Measurements from ENCODE around the gene TNFRSF1A.

The TNFRSF1A gene

GRCh38 chr12:6336889-6337853, 4.7 kb downstream of the TNFRSF1A start:
- DNase-seq = peak; percentile 92

- DNase-seq = peak; percentile 87 to 93
These were observed 5.6 kb downstream of the TNFRSF1A start for GRCh38 chr12:6336079-6336888.

GRCh38 chr12:6335451-6336078, 6.3 kb downstream of the TNFRSF1A start:
- peak; percentile 29 to 55 for DNase-seq

- no peak for DNase-seq
These were observed 6.9 kb downstream of the TNFRSF1A start for GRCh38 chr12:6334940-6335450.

- no peak for DNase-seq
These were observed 7.5 kb downstream of the TNFRSF1A start for GRCh38 chr12:6334359-6334758.

- DNase-seq = no peak
These were observed 8.3 kb downstream of the TNFRSF1A start for GRCh38 chr12:6333566-6333965.

- DNase-seq = no peak
These were observed 8.8 kb downstream of the TNFRSF1A start for GRCh38 chr12:6333029-6333428.

- peak in 1 of 2 experiments; percentile 26 for DNase-seq
These were observed 9.4 kb downstream of the TNFRSF1A start for GRCh38 chr12:6332459-6332858.

- DNase-seq = no peak
These were observed 10.7 kb downstream of the TNFRSF1A start for GRCh38 chr12:6330999-6331714.

GRCh38 chr12:6330192-6330591, 11.7 kb downstream of the TNFRSF1A start:
- no peak for DNase-seq

GRCh38 chr12:6329703-6330064, 12.2 kb downstream of the TNFRSF1A start:
- DNase-seq = no peak

GRCh38 chr12:6328945-6329702, 12.8 kb downstream of the TNFRSF1A start:
- no peak for DNase-seq

- no peak for DNase-seq
These were observed 13.7 kb downstream of the TNFRSF1A start for GRCh38 chr12:6328045-6328779.

- no peak for DNase-seq
These were observed 14.4 kb downstream of the TNFRSF1A start for GRCh38 chr12:6327229-6328041.

- peak; percentile 28 to 42 for DNase-seq
These were observed 15.3 kb downstream of the TNFRSF1A start for GRCh38 chr12:6326316-6327228.

- DNase-seq = no peak
These were observed 16.7 kb downstream of the TNFRSF1A start for GRCh38 chr12:6324936-6325750.

GRCh38 chr12:6323995-6324711, 17.7 kb downstream of the TNFRSF1A start:
- no peak for DNase-seq

Data from AML-193 (cell line).